ENCODE data around the gene HSD11B1. TPM values are rescaled to one million over a fixed set of nuclear protein-coding genes. Genes with fewer than 3 reads are reported as not detected.

The HSD11B1 gene
- total and polyA plus RNA-seq, 2 donors (not counting 1 experiment from before 2014, with no cell fraction given), result 7.1 to 31.5 TPM

DNA sequence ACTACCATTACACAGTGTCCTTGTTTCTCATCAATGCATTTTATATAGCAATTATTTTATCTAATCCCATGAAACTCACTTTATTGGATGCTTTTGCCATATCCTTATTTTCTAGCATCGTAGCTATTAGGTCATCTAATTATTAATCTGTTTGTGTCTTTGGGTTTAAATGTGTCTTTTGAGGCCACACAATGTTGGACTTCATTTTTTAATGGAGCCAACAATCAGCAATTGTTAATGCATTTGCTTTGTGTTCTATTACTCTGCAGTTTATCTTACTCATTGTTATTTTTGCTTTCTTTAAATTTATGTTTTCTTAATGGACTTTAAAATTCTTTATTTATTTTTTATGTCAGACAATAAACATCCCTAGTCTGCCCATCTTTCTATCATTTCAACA, 1.8 kb upstream of the HSD11B1 start:
- no peak overlapping the region for H3K4me2 ChIP-seq (ENCODE audit: extremely low read depth, insufficient read depth, low read length)
- H3K4me3 ChIP-seq (replicated peaks in 1 of 4; ENCODE audit: control extremely low read depth in 1 of 4, insufficient read depth in 1 of 4, low read depth in 3 of 4, low read length in 4 of 4), result no peak overlapping the region
- no peak overlapping the region for H2AFZ ChIP-seq (ENCODE audit: low read length)
- DNase-seq (ENCODE audit: low read depth in 2 of 2), result no peak
- no peaks in the 10 kb centered on the region for H4K20me1 ChIP-seq (ENCODE audit: control insufficient read depth, extremely low read depth, insufficient read depth, low read length)
- H3K9me3 ChIP-seq (ENCODE audit: control insufficient read depth, insufficient read depth, low read depth, low read length), result no peaks in the 10 kb centered on the region
- H3K9ac ChIP-seq (ENCODE audit: insufficient read depth, low read length), result no peak overlapping the region
- H3K27ac ChIP-seq (ENCODE audit: insufficient read depth, low read length), result no peak overlapping the region
- H3K79me2 ChIP-seq (ENCODE audit: control insufficient read depth, insufficient read depth, low read length), result no peaks in the 10 kb centered on the region
- H3K27me3 ChIP-seq (ENCODE audit: control insufficient read depth, insufficient read depth, low read length), result no peaks in the 10 kb centered on the region
- peaks cover 6% of the 10 kb centered on the region for H3K4me1 ChIP-seq (ENCODE audit: control insufficient read depth, extremely low read depth, insufficient read depth, low read length)
- H3K36me3 ChIP-seq (ENCODE audit: control insufficient read depth, insufficient read depth, low read length), result no peaks in the 10 kb centered on the region
- TF ChIP-seq, protein P1, sequence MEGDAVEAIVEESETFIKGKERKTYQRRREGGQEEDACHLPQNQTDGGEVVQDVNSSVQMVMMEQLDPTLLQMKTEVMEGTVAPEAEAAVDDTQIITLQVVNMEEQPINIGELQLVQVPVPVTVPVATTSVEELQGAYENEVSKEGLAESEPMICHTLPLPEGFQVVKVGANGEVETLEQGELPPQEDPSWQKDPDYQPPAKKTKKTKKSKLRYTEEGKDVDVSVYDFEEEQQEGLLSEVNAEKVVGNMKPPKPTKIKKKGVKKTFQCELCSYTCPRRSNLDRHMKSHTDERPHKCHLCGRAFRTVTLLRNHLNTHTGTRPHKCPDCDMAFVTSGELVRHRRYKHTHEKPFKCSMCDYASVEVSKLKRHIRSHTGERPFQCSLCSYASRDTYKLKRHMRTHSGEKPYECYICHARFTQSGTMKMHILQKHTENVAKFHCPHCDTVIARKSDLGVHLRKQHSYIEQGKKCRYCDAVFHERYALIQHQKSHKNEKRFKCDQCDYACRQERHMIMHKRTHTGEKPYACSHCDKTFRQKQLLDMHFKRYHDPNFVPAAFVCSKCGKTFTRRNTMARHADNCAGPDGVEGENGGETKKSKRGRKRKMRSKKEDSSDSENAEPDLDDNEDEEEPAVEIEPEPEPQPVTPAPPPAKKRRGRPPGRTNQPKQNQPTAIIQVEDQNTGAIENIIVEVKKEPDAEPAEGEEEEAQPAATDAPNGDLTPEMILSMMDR (conservative IDR thresholded peaks at IDR 0.05 in 1 of 2, IDR thresholded peaks at IDR 0.05 in 1 of 2; ENCODE audit: low read depth in 1 of 2, low read length in 2 of 2), result no peak
- TF ChIP-seq EZH2 (IDR thresholded peaks at IDR 0.05; ENCODE audit: low read length, missing control alignments), result no peak

DNA sequence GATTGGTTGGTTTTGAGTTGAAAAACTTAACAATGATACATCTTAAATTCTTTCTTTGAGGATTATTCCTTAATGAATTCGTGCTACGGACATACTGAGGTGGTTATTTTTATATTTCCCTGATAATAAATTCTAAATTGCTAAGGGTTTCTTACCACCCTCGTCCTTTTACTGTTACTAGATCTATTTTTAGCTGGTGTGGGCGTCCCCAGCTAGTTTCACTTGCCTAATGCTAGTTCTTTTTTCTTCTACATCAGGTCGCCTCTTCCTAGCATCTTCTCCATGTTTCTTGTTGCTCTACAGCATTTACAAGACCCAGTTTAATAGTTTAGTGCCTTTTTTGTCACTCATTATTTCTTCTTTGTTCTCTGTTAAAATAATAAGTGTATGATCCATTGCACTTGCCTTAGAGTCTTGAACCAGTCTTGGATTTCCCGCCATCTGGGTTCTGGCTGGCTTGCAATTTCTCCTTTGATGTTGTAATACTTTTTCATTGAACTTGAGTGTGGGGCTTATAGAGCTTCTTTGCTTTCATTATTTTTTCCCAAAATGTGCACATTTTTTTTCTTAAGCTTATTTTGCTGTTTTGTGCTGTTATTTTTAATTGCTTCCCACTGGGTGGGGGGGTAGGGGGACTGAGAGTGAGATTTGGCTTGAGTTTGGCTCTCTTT, 677 bp upstream of the HSD11B1 start:
- Histone ChIP-seq H3K27me3 (ENCODE audit: control insufficient read depth, insufficient read depth, low read length) (no peaks in the 10 kb centered on the region), H3K4me2 (ENCODE audit: extremely low read depth, insufficient read depth, low read length) (no peak overlapping the region), H3K9ac (ENCODE audit: insufficient read depth, low read length) (no peak overlapping the region), H3K79me2 (ENCODE audit: control insufficient read depth, insufficient read depth, low read length) (no peaks in the 10 kb centered on the region), H3K36me3 (ENCODE audit: control insufficient read depth, insufficient read depth, low read length) (no peaks in the 10 kb centered on the region), H3K9me3 (ENCODE audit: control insufficient read depth, insufficient read depth, low read depth, low read length) (no peaks in the 10 kb centered on the region), H4K20me1 (ENCODE audit: control insufficient read depth, extremely low read depth, insufficient read depth, low read length) (no peaks in the 10 kb centered on the region), H3K4me3 (replicated peaks in 1 of 4; ENCODE audit: control extremely low read depth in 1 of 4, insufficient read depth in 1 of 4, low read depth in 3 of 4, low read length in 4 of 4) (no peak overlapping the region), H3K4me1 (ENCODE audit: control insufficient read depth, extremely low read depth, insufficient read depth, low read length) (peaks cover 6% of the 10 kb centered on the region), H3K27ac (ENCODE audit: insufficient read depth, low read length) (no peak overlapping the region), H2AFZ (ENCODE audit: low read length) (no peak overlapping the region)
- no peak for TF ChIP-seq EZH2 (IDR thresholded peaks at IDR 0.05; ENCODE audit: low read length, missing control alignments)
- TF ChIP-seq, protein P1 (conservative IDR thresholded peaks at IDR 0.05 in 1 of 2, IDR thresholded peaks at IDR 0.05 in 1 of 2; ENCODE audit: low read depth in 1 of 2, low read length in 2 of 2), result no peak
- DNase-seq (ENCODE audit: low read depth in 2 of 2), result peak in 1 of 2 donors; percentile 66

DNA sequence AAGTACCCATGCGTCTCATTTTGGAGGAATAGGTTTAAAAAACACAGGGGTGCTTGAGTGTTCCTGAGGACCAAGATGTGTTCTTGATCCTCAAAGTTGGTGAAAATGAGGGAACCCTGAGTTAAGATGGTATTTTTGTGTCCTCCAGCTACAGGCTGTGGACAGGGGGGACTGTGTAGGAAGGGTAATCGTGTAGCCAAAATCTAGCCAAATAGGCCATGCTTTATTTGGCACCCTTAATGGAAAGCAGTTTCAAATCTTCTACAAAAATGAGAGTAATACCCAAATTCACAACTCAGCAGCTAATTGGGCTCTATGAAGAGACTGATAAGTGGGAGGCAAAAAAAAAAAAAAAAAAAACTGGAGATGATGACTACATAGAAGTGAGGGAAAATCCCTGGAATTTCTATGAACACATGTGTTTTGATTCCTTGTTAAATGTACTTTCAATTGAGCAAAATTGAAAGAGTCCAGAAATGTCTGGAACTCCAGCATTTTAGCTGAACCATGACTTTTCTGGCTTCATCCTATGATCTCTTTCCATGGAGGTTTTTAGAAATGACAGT, 470 bp downstream of the HSD11B1 start:
- Histone ChIP-seq H3K4me1 (ENCODE audit: control insufficient read depth, extremely low read depth, insufficient read depth, low read length) (peaks cover 6% of the 10 kb centered on the region), H3K79me2 (ENCODE audit: control insufficient read depth, insufficient read depth, low read length) (no peaks in the 10 kb centered on the region), H3K4me3 (replicated peaks in 1 of 4; ENCODE audit: control extremely low read depth in 1 of 4, insufficient read depth in 1 of 4, low read depth in 3 of 4, low read length in 4 of 4) (peak overlapping the region in 3 of 4 experiments; percentile 11 to 71 (median 26)), H3K4me2 (ENCODE audit: extremely low read depth, insufficient read depth, low read length) (peak overlapping the region; percentile 57), H3K9me3 (ENCODE audit: control insufficient read depth, insufficient read depth, low read depth, low read length) (no peaks in the 10 kb centered on the region), H3K27me3 (ENCODE audit: control insufficient read depth, insufficient read depth, low read length) (no peaks in the 10 kb centered on the region), H3K36me3 (ENCODE audit: control insufficient read depth, insufficient read depth, low read length) (no peaks in the 10 kb centered on the region), H4K20me1 (ENCODE audit: control insufficient read depth, extremely low read depth, insufficient read depth, low read length) (no peaks in the 10 kb centered on the region), H2AFZ (ENCODE audit: low read length) (no peak overlapping the region), H3K27ac (ENCODE audit: insufficient read depth, low read length) (peak overlapping the region; percentile 7), H3K9ac (ENCODE audit: insufficient read depth, low read length) (no peak overlapping the region)
- TF ChIP-seq, protein P1 (conservative IDR thresholded peaks at IDR 0.05 in 1 of 2, IDR thresholded peaks at IDR 0.05 in 1 of 2; ENCODE audit: low read depth in 1 of 2, low read length in 2 of 2), result no peak
- no peak for TF ChIP-seq EZH2 (IDR thresholded peaks at IDR 0.05; ENCODE audit: low read length, missing control alignments)
- no peak for DNase-seq (ENCODE audit: low read depth in 2 of 2)
